H7 (cell line): ENCODE data around the gene TFPI. TPM values are rescaled to one million over a fixed set of nuclear protein-coding genes. Genes with fewer than 3 reads are reported as not detected.

Experiments
- DNase-seq: peaks from one replicate; pipeline ENCODE4 v3.0.0; 2012
- H3K27me3 ChIP-seq: 2 replicates; pipeline ENCODE4 v1.6.0; 2011; ENCODE audit warnings: mild to moderate bottlenecking, low read length; ENCODE audit not compliant: control insufficient read depth, insufficient read depth
- H3K36me3 ChIP-seq: replicated peaks from 2 replicates; pipeline ENCODE4 v1.5.1; 2011; ENCODE audit warnings: low read length; ENCODE audit not compliant: control insufficient read depth, insufficient read depth
- H3K4me3 ChIP-seq: 2 replicates; pipeline ENCODE4 v1.5.1; 2011; ENCODE audit warnings: low read depth, mild to moderate bottlenecking, control low read depth, low read length, moderate library complexity; ENCODE audit not compliant: insufficient read depth
- total RNA-seq: library from RNA; depleted of rRNA; stranded (reverse); fragments of >200 nt; shearing (Covaris generic); gene quantifications from 2 replicates; pipeline ENCODE4 v1.2.3, GENCODE V29; 2014

The TFPI gene
- total RNA-seq, 1 experiment from 2014 or later: 17.1 TPM

DNA sequence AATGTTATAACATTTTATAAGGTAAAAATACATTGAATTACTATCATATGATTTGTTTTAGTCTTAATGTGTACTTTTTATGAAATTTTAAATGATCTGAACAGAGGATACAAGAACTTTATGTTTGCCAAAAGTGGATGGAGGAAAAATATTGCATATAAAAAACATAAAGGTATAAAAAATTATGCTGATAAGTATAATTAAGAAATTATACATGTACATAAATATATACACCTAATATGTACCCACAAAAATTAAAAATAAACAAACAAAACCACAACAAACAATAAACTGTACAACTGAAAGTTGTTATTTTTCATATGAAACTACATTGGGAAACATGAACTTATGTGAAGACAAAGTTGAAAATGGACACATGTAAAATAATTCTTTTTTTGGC, 68.0 kb downstream of the TFPI start:
- DNase-seq: no peak
- no peaks in the 10 kb centered on the region for H3K27me3 ChIP-seq
- H3K36me3 ChIP-seq: no peaks in the 10 kb centered on the region
- no peak overlapping the region for H3K4me3 ChIP-seq

DNA sequence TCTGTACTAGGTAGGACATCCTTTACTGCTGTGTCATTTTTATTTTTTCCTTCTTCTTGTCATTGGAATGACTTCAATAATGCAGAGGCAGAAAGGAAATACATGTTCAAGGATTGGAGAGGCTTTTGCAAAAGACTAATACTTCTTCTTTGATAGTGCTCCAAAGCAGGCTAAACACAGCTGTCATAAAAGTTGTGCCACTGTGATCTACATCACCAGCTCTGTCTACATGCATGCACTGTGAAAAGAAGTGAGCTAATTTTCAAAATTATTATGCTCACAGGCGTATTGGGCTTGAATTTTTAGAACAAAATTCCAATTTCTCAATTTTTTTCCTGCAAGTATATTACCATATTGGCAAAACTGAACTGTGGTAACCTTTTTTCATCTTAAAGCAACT, 68.7 kb downstream of the TFPI start:
- no peaks in the 10 kb centered on the region for H3K27me3 ChIP-seq
- H3K36me3 ChIP-seq: no peaks in the 10 kb centered on the region
- H3K4me3 ChIP-seq: no peak overlapping the region
- DNase-seq: no peak

DNA sequence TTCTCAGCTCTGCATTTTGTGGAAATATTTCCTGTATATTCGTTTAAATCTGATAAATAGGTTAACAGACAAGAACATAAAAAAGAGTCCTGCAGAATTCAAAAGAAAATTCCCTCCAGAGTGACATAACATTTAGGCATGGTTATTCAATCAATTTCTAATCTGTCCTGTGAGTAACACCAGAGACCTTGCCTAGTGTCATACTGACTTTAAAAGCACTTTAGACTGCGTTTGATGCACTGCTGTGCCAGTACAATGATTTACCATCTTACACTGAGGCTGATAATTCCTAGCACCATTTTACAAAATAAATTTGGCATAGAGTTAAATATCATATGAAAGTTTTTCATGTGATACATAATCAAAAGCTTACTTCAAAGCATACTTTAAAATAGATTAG, 70.7 kb downstream of the TFPI start:
- Histone ChIP-seq H3K27me3 (no peaks in the 10 kb centered on the region), H3K36me3 (no peaks in the 10 kb centered on the region), H3K4me3 (no peak overlapping the region)
- DNase-seq: no peak

DNA sequence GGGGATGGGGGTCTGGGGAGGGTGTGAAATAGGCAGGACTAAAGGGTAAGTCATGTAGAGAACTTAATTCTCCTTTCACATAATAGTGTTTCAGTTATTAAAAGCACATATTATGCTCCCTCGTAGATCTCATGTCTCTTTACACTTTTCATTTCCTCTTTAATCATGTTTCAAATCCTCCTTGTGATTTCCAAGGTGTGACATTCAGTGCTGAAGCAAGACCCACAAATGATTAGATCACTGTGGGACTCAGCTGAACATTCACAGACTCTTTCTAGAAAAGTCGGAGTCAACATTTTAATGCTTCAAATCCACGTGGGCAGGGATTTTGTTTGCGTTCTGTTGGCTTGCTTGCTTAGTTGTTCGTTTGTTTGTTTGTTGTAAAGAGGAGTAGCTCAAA, 71.4 kb downstream of the TFPI start:
- DNase-seq: no peak
- H3K27me3 ChIP-seq: no peaks in the 10 kb centered on the region
- no peak overlapping the region for H3K4me3 ChIP-seq
- H3K36me3 ChIP-seq: no peaks in the 10 kb centered on the region

DNA sequence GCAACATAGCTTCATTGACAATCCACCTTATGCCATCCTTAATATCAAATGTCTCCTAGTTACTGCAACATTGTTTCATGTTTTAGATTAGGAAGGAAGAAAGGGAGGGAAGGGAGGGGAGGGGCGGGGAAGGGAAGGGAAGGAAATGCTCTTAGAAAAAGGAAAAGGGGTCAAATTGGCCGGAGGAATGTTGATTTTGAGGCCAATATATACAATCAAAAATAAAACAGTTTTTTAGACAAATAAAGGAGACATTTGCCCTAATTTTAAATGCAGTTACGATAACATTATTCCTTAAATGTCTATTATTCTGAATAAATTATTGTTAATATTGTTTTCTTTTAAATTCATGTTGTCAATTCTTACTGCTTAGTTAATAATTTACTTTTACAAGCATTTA, 72.7 kb downstream of the TFPI start:
- H3K36me3 ChIP-seq: no peaks in the 10 kb centered on the region
- DNase-seq: no peak

DNA sequence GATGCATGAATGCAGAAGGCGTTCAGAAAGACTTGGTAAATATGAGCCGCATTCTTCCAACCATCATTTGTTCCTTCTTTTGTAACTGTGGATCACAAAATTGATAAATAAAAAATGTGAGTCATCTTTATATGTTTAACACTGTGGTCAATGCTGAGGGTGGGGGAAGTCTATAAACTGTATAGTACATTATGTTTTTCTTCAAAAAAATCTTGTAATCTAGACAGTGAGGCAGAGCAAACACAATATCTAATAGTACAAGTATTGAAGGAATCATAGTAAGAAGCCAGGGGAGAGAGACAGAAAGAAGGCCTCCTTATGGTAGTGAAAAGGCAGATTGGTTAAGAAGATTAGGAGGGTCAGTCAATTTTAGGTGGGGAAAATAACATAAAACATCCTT, 75.5 kb downstream of the TFPI start:
- no peak overlapping the region for H3K4me3 ChIP-seq
- no peak for DNase-seq
- H3K27me3 ChIP-seq: no peaks in the 10 kb centered on the region
- no peaks in the 10 kb centered on the region for H3K36me3 ChIP-seq

More for the DNA sequence above, 72.7 kb downstream of the TFPI start:
- no peaks in the 10 kb centered on the region for H3K27me3 ChIP-seq
- no peak overlapping the region for H3K4me3 ChIP-seq

DNA sequence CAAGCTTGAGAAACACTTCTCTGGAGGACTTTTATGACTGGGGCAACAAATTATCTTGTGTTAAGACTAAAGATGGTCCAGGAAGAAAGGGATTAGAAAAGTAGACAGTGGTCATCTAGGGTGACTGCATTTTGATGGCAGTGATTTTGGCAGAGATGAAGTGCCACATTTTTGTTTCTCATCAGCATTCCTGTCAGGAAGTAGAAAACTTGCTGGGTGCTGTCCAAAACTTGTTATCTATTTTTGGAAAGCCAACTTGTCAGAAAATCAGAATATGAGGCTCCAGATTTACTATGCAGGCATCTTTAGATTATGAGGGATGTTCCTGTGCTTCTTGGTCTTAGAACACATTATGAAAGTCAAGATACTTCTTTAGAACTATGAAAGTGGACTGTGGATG, 77.2 kb downstream of the TFPI start:
- Histone ChIP-seq H3K27me3 (no peaks in the 10 kb centered on the region), H3K36me3 (no peaks in the 10 kb centered on the region), H3K4me3 (no peak overlapping the region)
- no peak for DNase-seq

DNA sequence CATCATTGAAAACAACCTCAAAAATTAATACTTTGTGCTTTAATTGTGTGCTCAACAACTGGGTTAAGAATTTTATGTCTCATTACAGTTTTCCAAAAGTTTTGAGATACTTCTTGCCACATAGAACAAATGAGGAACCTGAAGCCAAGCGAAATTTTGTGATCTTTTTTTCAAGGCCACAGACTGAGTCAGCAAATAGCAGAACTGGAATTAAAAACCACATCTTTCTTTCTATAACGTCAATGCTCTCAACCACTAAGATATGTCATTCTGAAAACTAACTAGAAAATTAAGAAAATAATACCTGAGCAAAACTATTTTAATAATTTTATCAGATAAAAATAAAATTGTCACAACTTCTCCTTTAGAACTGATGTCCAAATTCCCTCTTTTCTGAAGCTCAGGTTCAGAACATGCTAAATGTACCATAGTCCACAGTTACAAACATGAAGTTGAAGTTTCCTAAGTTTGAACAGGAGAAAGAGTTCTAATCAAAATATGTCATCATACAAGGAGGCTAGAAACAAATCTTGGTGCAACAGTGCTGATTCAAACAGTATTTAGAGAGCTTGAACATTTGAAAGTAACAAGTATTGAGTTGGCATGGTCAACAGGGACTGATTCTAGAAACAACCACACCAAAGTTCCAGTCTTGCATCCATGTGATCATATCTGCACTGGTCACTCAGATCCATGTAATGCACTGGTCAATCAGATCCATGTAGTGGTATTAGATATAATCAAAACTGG, 78.6 kb downstream of the TFPI start:
- no peak for DNase-seq
- Histone ChIP-seq H3K27me3 (no peaks in the 10 kb centered on the region), H3K4me3 (no peak overlapping the region), H3K36me3 (no peaks in the 10 kb centered on the region)

DNA sequence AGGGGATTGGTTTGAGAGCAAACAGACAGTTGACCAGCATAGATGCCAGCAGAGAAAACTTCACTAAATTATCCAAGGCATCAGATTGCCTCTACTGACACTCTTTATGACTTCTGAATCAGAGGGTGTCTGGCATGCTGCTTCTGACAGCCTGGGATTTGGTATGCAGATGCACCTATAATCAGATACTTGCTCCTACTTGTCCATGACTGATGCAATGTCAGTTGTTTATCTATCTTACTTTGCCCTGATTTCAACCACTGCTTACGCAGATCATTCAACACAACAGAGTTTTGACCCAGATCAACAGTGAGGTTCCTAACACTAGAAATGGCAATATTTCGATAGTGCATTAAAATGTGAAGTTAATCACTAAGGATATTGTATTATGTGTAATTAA, 83.5 kb downstream of the TFPI start:
- Histone ChIP-seq H3K27me3 (no peaks in the 10 kb centered on the region), H3K4me3 (no peak overlapping the region), H3K36me3 (no peaks in the 10 kb centered on the region)
- no peak for DNase-seq

DNA sequence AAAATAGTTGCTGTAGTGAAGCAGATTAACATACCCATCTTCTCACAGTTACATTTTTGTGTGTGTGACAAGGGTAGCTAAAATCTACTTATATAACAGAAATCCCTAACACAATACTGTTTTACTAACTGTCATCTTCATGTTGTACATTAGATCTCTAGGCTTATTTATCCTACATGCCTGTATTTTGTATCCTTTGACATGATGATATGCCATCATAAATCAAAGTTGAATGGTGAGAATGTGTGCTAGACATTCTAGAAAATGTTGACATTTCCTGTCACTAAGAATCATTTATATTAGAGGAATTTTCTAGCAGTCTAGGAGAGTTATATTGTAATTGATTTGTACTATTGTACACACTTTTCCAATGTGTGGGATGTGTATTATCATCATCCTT, 84.7 kb downstream of the TFPI start:
- no peaks in the 10 kb centered on the region for H3K36me3 ChIP-seq
- DNase-seq: no peak
- H3K27me3 ChIP-seq: no peaks in the 10 kb centered on the region
- H3K4me3 ChIP-seq: no peak overlapping the region

DNA sequence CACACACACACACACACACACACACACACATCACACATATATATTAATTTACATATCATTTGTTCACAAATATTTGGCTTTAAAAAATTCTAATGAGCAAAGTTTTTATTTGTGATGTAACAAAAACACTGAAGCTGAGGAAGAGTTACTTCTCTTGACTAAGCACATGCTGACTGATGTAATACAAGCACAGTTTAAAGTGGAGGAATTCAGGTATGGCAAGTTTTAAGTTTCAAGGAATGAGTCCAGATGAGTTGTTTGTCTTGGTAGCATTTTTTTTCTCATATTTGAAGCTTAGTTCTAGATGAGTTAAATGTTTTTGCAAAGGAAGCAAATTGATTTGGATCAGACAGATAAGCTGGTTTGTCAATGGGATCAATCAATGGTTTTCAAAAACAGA, 86.0 kb downstream of the TFPI start:
- Histone ChIP-seq H3K27me3 (no peaks in the 10 kb centered on the region), H3K4me3 (no peak overlapping the region), H3K36me3 (no peaks in the 10 kb centered on the region)
- DNase-seq: no peak

DNA sequence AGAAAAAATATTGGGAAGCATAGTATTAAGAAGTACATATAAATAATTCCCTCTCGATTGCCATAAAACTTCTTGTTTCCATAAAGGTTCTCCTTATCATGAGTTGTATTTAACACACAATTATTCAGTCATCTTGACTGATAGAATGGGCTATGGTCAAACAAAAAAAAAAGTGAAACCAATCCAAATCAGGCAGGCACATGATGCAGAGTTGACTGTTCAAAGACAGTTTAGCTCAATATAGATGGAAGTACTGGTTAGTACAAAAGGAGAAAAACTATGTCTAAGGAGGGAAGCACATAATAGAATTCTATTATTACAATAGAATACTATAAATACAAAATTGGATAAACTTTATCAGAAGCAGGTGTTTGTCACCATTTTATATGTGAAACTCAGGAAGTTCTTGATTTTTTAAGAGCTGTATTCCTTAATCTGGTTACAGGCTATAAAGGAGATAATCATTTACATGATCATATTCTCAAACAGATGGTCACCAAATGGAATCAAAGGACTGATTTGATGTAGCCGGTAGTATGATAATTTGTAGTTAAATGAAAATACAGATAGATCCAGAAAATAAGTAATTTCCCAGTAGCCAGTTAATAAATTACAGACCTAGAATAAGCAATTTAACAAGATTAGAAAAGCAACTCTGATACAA, 88.0 kb downstream of the TFPI start:
- H3K27me3 ChIP-seq: no peaks in the 10 kb centered on the region
- no peaks in the 10 kb centered on the region for H3K36me3 ChIP-seq
- no peak overlapping the region for H3K4me3 ChIP-seq
- DNase-seq: no peak

DNA sequence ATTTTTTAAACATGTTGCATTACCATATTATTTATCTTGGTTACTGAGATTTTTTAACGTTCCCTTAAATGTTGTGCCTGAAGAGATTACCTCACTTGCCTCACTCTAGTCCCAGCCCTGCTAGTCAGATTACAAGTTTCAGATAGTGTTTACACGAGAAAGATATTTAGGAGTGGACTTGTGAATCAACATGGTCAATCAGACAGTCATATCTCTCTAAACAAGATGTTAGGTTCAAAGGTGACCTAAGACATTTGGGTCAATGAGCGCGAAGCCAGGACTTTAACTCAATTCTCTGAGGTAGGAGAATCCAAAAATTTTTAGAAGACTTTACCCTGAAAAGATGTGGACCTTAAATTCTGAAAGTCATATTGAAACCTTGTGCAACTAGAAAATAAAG, 91.4 kb downstream of the TFPI start:
- H3K4me3 ChIP-seq: no peak overlapping the region
- H3K27me3 ChIP-seq: no peaks in the 10 kb centered on the region
- H3K36me3 ChIP-seq: no peaks in the 10 kb centered on the region
- DNase-seq: no peak

DNA sequence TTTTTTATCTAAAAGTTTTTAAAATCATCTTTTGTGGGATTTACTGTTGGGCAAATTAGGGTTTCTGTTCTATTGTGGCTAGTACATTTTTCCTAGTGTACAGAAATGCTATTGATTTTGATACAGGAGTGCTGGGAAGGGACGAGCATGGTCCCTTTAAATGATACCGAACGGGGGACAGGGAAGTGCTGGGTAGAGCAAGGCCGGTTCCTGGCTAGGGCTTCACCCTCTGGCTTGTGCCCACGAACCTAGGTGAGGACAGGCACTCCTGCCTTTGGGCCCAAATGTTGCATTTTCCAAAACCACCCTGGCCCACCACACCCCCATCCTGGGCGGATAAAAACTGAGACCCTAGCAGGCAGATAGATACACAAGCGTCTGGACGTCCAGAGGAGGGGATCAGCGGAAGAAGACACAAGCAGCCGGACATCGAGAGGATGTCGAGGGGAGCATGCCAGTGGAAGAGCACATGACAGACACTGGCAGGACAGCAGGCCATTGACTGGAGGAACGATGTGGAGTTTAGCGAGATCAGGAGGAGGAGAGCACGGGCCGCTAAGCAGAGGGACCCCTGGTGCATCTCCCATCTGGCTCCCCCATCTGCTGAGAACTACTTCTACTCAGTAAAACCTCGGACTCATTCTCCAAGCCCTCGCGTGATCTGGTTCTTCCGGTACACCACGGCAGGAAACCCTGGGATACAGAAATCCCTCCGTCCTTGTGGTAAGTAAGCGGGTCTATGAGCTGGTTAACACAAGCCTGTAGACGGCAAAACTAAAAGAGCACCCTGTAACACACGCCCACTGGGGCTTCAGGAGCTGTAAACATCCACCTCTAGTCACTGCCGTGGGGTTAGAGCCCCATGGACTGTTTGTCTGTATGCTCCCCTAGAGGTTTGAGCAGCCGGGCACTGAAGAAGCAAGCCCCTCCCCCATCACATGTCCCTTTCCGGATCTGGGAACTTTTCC, 92.7 kb downstream of the TFPI start:
- H3K36me3 ChIP-seq: no peaks in the 10 kb centered on the region
- DNase-seq: no peak
- no peaks in the 10 kb centered on the region for H3K27me3 ChIP-seq
- H3K4me3 ChIP-seq: no peak overlapping the region

DNA sequence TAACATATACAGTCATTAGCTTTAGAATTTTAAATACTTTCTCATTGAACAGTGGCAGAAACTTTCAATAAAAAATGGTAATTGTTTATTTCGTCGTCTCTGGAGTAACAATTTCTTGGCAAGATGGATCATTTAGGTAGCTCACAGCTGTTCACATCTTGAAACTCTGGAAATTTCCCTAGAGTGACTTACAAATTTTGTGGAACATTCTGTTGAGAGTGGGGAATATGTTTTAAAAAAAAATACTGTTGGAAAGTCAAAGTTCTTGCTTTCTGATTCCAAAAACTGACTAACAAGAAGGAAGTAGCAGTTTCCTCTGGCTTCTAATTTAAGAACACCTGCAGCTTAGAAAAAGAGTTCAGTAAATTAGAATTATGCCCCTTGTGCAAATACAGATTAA, 95.0 kb downstream of the TFPI start:
- H3K36me3 ChIP-seq: no peaks in the 10 kb centered on the region
- no peaks in the 10 kb centered on the region for H3K27me3 ChIP-seq
- DNase-seq: no peak
- no peak overlapping the region for H3K4me3 ChIP-seq
